SK-N-SH treated with all-trans-retinoic acid at 6 μM for 48 hours (cell line): ENCODE measurements around the gene WWC2.
A peak's percentile ranks its signal among the peaks of the same experiment; 100 is the strongest.

Experiments
- ATAC-seq: fragments of 200-7000 bp; cut with Tn5 transposase; 3 replicates; pipeline ENCODE4 v1.9.1; 2020; ENCODE audit warnings: mild to moderate bottlenecking, moderate library complexity
- ARNTL ChIP-seq: fragments of 450-650 bp; formaldehyde crosslinking; IDR thresholded peaks from 2 replicates; pipeline ENCODE4 v1.5.0; 2020; ENCODE audit warnings: low read depth, mild to moderate bottlenecking, moderate library complexity, borderline replicate concordance
- BACH2 ChIP-seq: fragments of 250-450 bp; sonication (Bioruptor Pico); IDR thresholded peaks from 2 replicates; pipeline ENCODE4 v1.9.0; 2021; ENCODE audit warnings: mild to moderate bottlenecking, borderline replicate concordance
- CSDC2 ChIP-seq: fragments of 250-450 bp; sonication (Bioruptor Pico); IDR thresholded peaks from 2 replicates; pipeline ENCODE4 v1.5.0; 2020; ENCODE audit warnings: mild to moderate bottlenecking, moderate library complexity
- CSRNP3 ChIP-seq: fragments of 250-450 bp; sonication (Bioruptor Pico); IDR thresholded peaks from 2 replicates; pipeline ENCODE4 v1.5.1; 2021; ENCODE audit warnings: mild to moderate bottlenecking, moderate library complexity
- ESRRG ChIP-seq: fragments of 250-450 bp; sonication (Bioruptor Pico); IDR thresholded peaks from 2 replicates; pipeline ENCODE4 v1.6.1; 2021; ENCODE audit warnings: mild to moderate bottlenecking
- GLIS3 ChIP-seq: fragments of 250-450 bp; sonication (Bioruptor Pico); IDR thresholded peaks from 2 replicates; pipeline ENCODE4 v1.5.0; 2020; ENCODE audit warnings: mild to moderate bottlenecking, moderate library complexity
- ISL1 ChIP-seq: fragments of 250-450 bp; sonication (Bioruptor Pico); IDR thresholded peaks from 2 replicates; pipeline ENCODE4 v2.1.2; 2022; ENCODE audit warnings: mild to moderate bottlenecking, moderate library complexity
- OSR1 ChIP-seq: fragments of 250-450 bp; sonication (Bioruptor Pico); IDR thresholded peaks from 2 replicates; pipeline ENCODE4 v1.8.0; 2022; ENCODE audit warnings: moderate library complexity, mild to moderate bottlenecking, inconsistent platforms
- POU6F1 ChIP-seq: fragments of 250-450 bp; sonication (Bioruptor Pico); IDR thresholded peaks from 2 replicates; pipeline ENCODE4 v1.8.0; 2021; ENCODE audit warnings: low read depth, mild to moderate bottlenecking, moderate library complexity, borderline replicate concordance
- PPARA ChIP-seq: fragments of 250-450 bp; sonication (Bioruptor Pico); IDR thresholded peaks from 2 replicates; pipeline ENCODE4 v1.5.0; 2020; ENCODE audit warnings: mild to moderate bottlenecking, borderline replicate concordance
- RARB ChIP-seq: fragments of 250-450 bp; sonication (Bioruptor Pico); IDR thresholded peaks from 2 replicates; pipeline ENCODE4 v1.8.0; 2021; ENCODE audit warnings: mild to moderate bottlenecking, moderate library complexity
- SNAI2 ChIP-seq: fragments of 250-450 bp; sonication (Bioruptor Pico); IDR thresholded peaks from 2 replicates; pipeline ENCODE4 v1.5.0; 2020; ENCODE audit warnings: mild to moderate bottlenecking, moderate library complexity
- TCF4 ChIP-seq: fragments of 250-450 bp; sonication (Bioruptor Pico); IDR thresholded peaks from 2 replicates; pipeline ENCODE4 v1.8.0; 2021; ENCODE audit warnings: mild to moderate bottlenecking, moderate library complexity, borderline replicate concordance
- TOX ChIP-seq: fragments of 250-450 bp; sonication (Bioruptor Pico); IDR thresholded peaks from 2 replicates; pipeline ENCODE4 v1.8.0; 2021; ENCODE audit warnings: mild to moderate bottlenecking, moderate library complexity, borderline replicate concordance
- ZC3H10 ChIP-seq: fragments of 250-450 bp; sonication (Bioruptor Pico); IDR thresholded peaks from 2 replicates; pipeline ENCODE4 v1.5.1; 2021; ENCODE audit warnings: mild to moderate bottlenecking, moderate library complexity
- ZFP3 ChIP-seq: fragments of 250-450 bp; sonication (Bioruptor Pico); IDR thresholded peaks from 2 replicates; pipeline ENCODE4 v1.5.0; 2020; ENCODE audit warnings: mild to moderate bottlenecking, moderate library complexity
- ZFP30 ChIP-seq: fragments of 450-650 bp; formaldehyde crosslinking; IDR thresholded peaks from 2 replicates; pipeline ENCODE4 v1.5.0; 2022; ENCODE audit warnings: mild to moderate bottlenecking, moderate library complexity
- ZNF565 ChIP-seq: fragments of 450-650 bp; formaldehyde crosslinking; conservative IDR thresholded peaks from 2 replicates; pipeline ENCODE4 v1.5.0; 2020; ENCODE audit warnings: low read depth, mild to moderate bottlenecking, moderate library complexity
- ZNF70 ChIP-seq: fragments of 450-650 bp; formaldehyde crosslinking; IDR thresholded peaks from 2 replicates; pipeline ENCODE4 v1.5.0; 2020; ENCODE audit warnings: mild to moderate bottlenecking, moderate library complexity
- ZNF8 ChIP-seq: fragments of 450-650 bp; formaldehyde crosslinking; IDR thresholded peaks from 2 replicates; pipeline ENCODE4 v1.5.0; 2020; ENCODE audit warnings: mild to moderate bottlenecking, moderate library complexity
- TF ChIP-seq, protein P1 (sequence below): fragments of 250-450 bp; sonication (Bioruptor Pico); IDR thresholded peaks from 2 replicates; pipeline ENCODE4 v1.5.0; 2020; ENCODE audit warnings: mild to moderate bottlenecking, moderate library complexity
- TF ChIP-seq, protein P2 (sequence below): fragments of 250-450 bp; sonication (Bioruptor Pico); IDR thresholded peaks from 2 replicates; pipeline ENCODE4 v1.8.0; 2020; ENCODE audit warnings: mild to moderate bottlenecking, moderate library complexity, borderline replicate concordance
- TF ChIP-seq, protein P3 (sequence below): fragments of 250-450 bp; sonication (Bioruptor Pico); IDR thresholded peaks from 2 replicates; pipeline ENCODE4 v1.5.1; 2020; ENCODE audit warnings: low read depth, mild to moderate bottlenecking, moderate library complexity

WWC2 gene

GRCh38 chr4:183348706-183349659 is 249.9 kb downstream of the WWC2 start:
- TF ChIP-seq SNAI2 (peak; percentile 100), TOX (CRISPR knock-in tag) (peak; percentile 100), BACH2 (CRISPR knock-in tag) (peak; percentile 92; the same call in 1 of the 2 replicates), ESRRG (peak; percentile 98), ZNF70 (CRISPR knock-in tag) (0 out of 2 replicates have a peak, but pooled peaks have one; percentile 22), OSR1 (CRISPR knock-in tag) (peak; percentile 100), ZNF565 (CRISPR knock-in tag) (peak; percentile 99), ZC3H10 (CRISPR knock-in tag) (peak; percentile 100), ZNF8 (peak; percentile 95; the same call in 1 of the 2 replicates), CSDC2 (CRISPR knock-in tag) (peak; percentile 100), ARNTL (CRISPR knock-in tag) (peak; percentile 61; the same call in 1 of the 2 replicates), ZFP3 (CRISPR knock-in tag) (peak; percentile 99), RARB (CRISPR knock-in tag) (peak; percentile 99), PPARA (CRISPR knock-in tag) (no peak), CSRNP3 (CRISPR knock-in tag) (peak; percentile 99), TCF4 (CRISPR knock-in tag) (peak; percentile 75; the same call in 1 of the 2 replicates), POU6F1 (CRISPR knock-in tag) (peak; percentile 99), ZFP30 (peak; percentile 80), ISL1 (peak; percentile 97), GLIS3 (CRISPR knock-in tag) (peak; percentile 99)
- TF ChIP-seq, protein P1, sequence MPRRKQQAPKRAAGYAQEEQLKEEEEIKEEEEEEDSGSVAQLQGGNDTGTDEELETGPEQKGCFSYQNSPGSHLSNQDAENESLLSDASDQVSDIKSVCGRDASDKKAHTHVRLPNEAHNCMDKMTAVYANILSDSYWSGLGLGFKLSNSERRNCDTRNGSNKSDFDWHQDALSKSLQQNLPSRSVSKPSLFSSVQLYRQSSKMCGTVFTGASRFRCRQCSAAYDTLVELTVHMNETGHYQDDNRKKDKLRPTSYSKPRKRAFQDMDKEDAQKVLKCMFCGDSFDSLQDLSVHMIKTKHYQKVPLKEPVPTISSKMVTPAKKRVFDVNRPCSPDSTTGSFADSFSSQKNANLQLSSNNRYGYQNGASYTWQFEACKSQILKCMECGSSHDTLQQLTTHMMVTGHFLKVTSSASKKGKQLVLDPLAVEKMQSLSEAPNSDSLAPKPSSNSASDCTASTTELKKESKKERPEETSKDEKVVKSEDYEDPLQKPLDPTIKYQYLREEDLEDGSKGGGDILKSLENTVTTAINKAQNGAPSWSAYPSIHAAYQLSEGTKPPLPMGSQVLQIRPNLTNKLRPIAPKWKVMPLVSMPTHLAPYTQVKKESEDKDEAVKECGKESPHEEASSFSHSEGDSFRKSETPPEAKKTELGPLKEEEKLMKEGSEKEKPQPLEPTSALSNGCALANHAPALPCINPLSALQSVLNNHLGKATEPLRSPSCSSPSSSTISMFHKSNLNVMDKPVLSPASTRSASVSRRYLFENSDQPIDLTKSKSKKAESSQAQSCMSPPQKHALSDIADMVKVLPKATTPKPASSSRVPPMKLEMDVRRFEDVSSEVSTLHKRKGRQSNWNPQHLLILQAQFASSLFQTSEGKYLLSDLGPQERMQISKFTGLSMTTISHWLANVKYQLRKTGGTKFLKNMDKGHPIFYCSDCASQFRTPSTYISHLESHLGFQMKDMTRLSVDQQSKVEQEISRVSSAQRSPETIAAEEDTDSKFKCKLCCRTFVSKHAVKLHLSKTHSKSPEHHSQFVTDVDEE, result peak; percentile 93; the same call in 1 of the 2 replicates
- TF ChIP-seq, protein P2, sequence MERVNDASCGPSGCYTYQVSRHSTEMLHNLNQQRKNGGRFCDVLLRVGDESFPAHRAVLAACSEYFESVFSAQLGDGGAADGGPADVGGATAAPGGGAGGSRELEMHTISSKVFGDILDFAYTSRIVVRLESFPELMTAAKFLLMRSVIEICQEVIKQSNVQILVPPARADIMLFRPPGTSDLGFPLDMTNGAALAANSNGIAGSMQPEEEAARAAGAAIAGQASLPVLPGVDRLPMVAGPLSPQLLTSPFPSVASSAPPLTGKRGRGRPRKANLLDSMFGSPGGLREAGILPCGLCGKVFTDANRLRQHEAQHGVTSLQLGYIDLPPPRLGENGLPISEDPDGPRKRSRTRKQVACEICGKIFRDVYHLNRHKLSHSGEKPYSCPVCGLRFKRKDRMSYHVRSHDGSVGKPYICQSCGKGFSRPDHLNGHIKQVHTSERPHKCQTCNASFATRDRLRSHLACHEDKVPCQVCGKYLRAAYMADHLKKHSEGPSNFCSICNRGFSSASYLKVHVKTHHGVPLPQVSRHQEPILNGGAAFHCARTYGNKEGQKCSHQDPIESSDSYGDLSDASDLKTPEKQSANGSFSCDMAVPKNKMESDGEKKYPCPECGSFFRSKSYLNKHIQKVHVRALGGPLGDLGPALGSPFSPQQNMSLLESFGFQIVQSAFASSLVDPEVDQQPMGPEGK, result peak; percentile 100
- TF ChIP-seq, protein P3, sequence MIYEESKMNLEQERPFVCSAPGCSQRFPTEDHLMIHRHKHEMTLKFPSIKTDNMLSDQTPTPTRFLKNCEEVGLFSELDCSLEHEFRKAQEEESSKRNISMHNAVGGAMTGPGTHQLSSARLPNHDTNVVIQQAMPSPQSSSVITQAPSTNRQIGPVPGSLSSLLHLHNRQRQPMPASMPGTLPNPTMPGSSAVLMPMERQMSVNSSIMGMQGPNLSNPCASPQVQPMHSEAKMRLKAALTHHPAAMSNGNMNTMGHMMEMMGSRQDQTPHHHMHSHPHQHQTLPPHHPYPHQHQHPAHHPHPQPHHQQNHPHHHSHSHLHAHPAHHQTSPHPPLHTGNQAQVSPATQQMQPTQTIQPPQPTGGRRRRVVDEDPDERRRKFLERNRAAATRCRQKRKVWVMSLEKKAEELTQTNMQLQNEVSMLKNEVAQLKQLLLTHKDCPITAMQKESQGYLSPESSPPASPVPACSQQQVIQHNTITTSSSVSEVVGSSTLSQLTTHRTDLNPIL (CRISPR knock-in tag), result peak; percentile 99
- TF ChIP-seq, all 23 proteins: peak for 22
- peak; percentile 95 for ATAC-seq

DNA sequence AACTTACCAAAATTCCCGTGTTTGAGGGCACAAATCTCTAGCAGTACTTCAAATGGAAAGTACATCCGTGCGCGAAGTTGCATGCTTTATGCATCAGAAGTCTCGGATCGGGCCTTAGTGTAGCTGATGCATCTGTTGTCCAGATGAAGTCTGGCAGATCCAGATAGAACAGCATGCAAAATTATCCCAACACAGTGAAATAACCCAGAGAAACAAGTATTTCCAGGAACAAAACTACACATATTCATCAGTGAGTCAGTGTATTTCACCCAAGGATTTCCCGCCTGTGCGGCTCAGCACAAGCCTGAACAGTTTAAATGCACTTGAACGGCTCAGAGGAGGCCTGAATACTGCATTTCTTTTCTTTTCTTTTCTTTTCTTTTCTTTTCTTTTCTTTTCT is 250.6 kb downstream of the WWC2 start:
- ATAC-seq, result peak; percentile 41
- TF ChIP-seq ZFP30 (no peak), TCF4 (CRISPR knock-in tag) (no peak), PPARA (CRISPR knock-in tag) (no peak), ZC3H10 (CRISPR knock-in tag) (no peak), OSR1 (CRISPR knock-in tag) (no peak), CSRNP3 (CRISPR knock-in tag) (no peak), ZNF565 (CRISPR knock-in tag) (no peak), POU6F1 (CRISPR knock-in tag) (no peak), ISL1 (no peak)
